Skeletal muscle cell (primary cell): ENCODE measurements around the gene TWF2.

ENCODE experiments used
- DNase-seq: peaks from one replicate; pipeline ENCODE4 v3.0.0-alpha.2; 2010; ENCODE audit warnings: low read depth
- H3K4me3 ChIP-seq: 2 replicates; pipeline ENCODE4 v1.5.1; 2011; ENCODE audit warnings: low read depth, mild to moderate bottlenecking, control low read depth, low read length, moderate library complexity

The TWF2 gene

GRCh38 chr3:52211268-52211891 lies 27.6 kb downstream of the TWF2 start:
- H3K4me3 ChIP-seq: no peak overlapping the region
- no peak for DNase-seq

GRCh38 chr3:52210550-52211046 lies 28.4 kb downstream of the TWF2 start:
- no peak overlapping the region for H3K4me3 ChIP-seq
- DNase-seq: peak; percentile 33

GRCh38 chr3:52210037-52210436 lies 28.9 kb downstream of the TWF2 start:
- DNase-seq: no peak
- no peak overlapping the region for H3K4me3 ChIP-seq

GRCh38 chr3:52208556-52208955 lies 30.4 kb downstream of the TWF2 start:
- no peak for DNase-seq
- H3K4me3 ChIP-seq: no peak overlapping the region

- no peak overlapping the region for H3K4me3 ChIP-seq
- no peak for DNase-seq
These were observed 33.1 kb downstream of the TWF2 start for GRCh38 chr3:52205727-52206372.

GRCh38 chr3:52204337-52205073 lies 34.5 kb downstream of the TWF2 start:
- DNase-seq: no peak
- no peak overlapping the region for H3K4me3 ChIP-seq

- DNase-seq: no peak
- no peak overlapping the region for H3K4me3 ChIP-seq
These were observed 35.3 kb downstream of the TWF2 start for GRCh38 chr3:52203701-52204100.

GRCh38 chr3:52202384-52203077 lies 36.4 kb downstream of the TWF2 start:
- H3K4me3 ChIP-seq: no peak overlapping the region
- DNase-seq: no peak

- H3K4me3 ChIP-seq: no peak overlapping the region
- no peak for DNase-seq
These were observed 37.8 kb downstream of the TWF2 start for GRCh38 chr3:52200981-52201679.

GRCh38 chr3:52198643-52199608 lies 40.0 kb downstream of the TWF2 start:
- DNase-seq: no peak
- peak overlapping the region; percentile 86 for H3K4me3 ChIP-seq

GRCh38 chr3:52197842-52198625 lies 40.9 kb downstream of the TWF2 start, which contains the start of gene ALAS1:
Gene ALAS1, plus strand, starts transcription at chr3:52198160. Its CDS starts 1,082 bp downstream, at chr3:52199242.
- DNase-seq: peak; percentile 46
- peak within 1 kb of the TSS; percentile 86 for H3K4me3 ChIP-seq

GRCh38 chr3:52197499-52197841 lies 41.5 kb downstream of the TWF2 start:
- no peak for DNase-seq
- H3K4me3 ChIP-seq: peak overlapping the region; percentile 86

GRCh38 chr3:52196977-52197376 lies 42.0 kb downstream of the TWF2 start:
- no peak overlapping the region for H3K4me3 ChIP-seq

GRCh38 chr3:52195823-52196331 lies 43.1 kb downstream of the TWF2 start:
- DNase-seq: no peak
- H3K4me3 ChIP-seq: no peak overlapping the region

More at GRCh38 chr3:52196977-52197376, 42.0 kb downstream of the TWF2 start:
- no peak for DNase-seq

- DNase-seq: no peak
- H3K4me3 ChIP-seq: no peak overlapping the region
These were observed 43.7 kb downstream of the TWF2 start for GRCh38 chr3:52195291-52195597.

GRCh38 chr3:52194485-52195290 lies 44.3 kb downstream of the TWF2 start:
- DNase-seq: no peak
- no peak overlapping the region for H3K4me3 ChIP-seq

GRCh38 chr3:52193065-52193464 lies 45.9 kb downstream of the TWF2 start:
- DNase-seq: no peak
- H3K4me3 ChIP-seq: no peak overlapping the region
